ENCODE measurements around the gene TIMM9.
A peak's percentile ranks its signal among the peaks of the same experiment; 100 is the strongest.
"Not testable (repeated sequence)": the region's sequence is repeated elsewhere in the genome, so short reads cannot be mapped to it uniquely, and the experiment has no call there.

Gene TIMM9

GRCh38 chr14:58427281-58428117 lies at the start of gene TIMM9, which contains the start of gene KIAA0586:
Gene TIMM9 (minus strand): TSS chr14:58427531. CDS start chr14:58411945, 15,586 bp downstream.
Gene KIAA0586 (plus strand): TSS chr14:58427719. CDS start chr14:58428265, 546 bp downstream.
- DNase-seq: peak; percentile 93 to 95

- DNase-seq: no peak
Observed at GRCh38 chr14:58476320-58476719, 49.0 kb upstream of the TIMM9 start.

GRCh38 chr14:58469309-58469708 lies 42.0 kb upstream of the TIMM9 start:
- DNase-seq: no peak

GRCh38 chr14:58467575-58467974 lies 40.2 kb upstream of the TIMM9 start:
- DNase-seq: no peak

- no peak for DNase-seq
Observed at GRCh38 chr14:58466459-58466858, 39.1 kb upstream of the TIMM9 start.

GRCh38 chr14:58465421-58465820 lies 38.1 kb upstream of the TIMM9 start:
- no peak for DNase-seq

- no peak for DNase-seq
Observed at GRCh38 chr14:58464652-58465051, 37.3 kb upstream of the TIMM9 start.

GRCh38 chr14:58463147-58463546 lies 35.8 kb upstream of the TIMM9 start:
- no peak for DNase-seq

GRCh38 chr14:58460772-58461171 lies 33.4 kb upstream of the TIMM9 start:
- DNase-seq: no peak

- no peak for DNase-seq
Observed at GRCh38 chr14:58455593-58456265, 28.4 kb upstream of the TIMM9 start.

GRCh38 chr14:58444627-58445026 lies 17.3 kb upstream of the TIMM9 start:
- no peak for DNase-seq

- DNase-seq: no peak
Observed at GRCh38 chr14:58439476-58439875, 12.1 kb upstream of the TIMM9 start.

- no peak for DNase-seq
Observed at GRCh38 chr14:58430156-58430555, 2.8 kb upstream of the TIMM9 start.

- peak; percentile 35 to 41 for DNase-seq
Observed at GRCh38 chr14:58428118-58428683, 870 bp upstream of the TIMM9 start.

GRCh38 chr14:58426670-58427280 lies 556 bp downstream of the TIMM9 start:
- DNase-seq: peak; percentile 45 to 75

- DNase-seq: not testable (repeated sequence)
Observed at GRCh38 chr14:58416934-58417333, 10.4 kb downstream of the TIMM9 start.

- DNase-seq: no peak
Observed at GRCh38 chr14:58415636-58416547, 11.4 kb downstream of the TIMM9 start.

- DNase-seq: no peak
Observed at GRCh38 chr14:58414845-58415244, 12.5 kb downstream of the TIMM9 start.

GRCh38 chr14:58408681-58409215 lies 18.6 kb downstream of the TIMM9 start:
- no peak for DNase-seq

GRCh38 chr14:58401587-58401986 lies 25.7 kb downstream of the TIMM9 start:
- no peak for DNase-seq

GRCh38 chr14:58398895-58399294 lies 28.4 kb downstream of the TIMM9 start:
- DNase-seq: no peak

- DNase-seq: no peak
Observed at GRCh38 chr14:58398495-58398894, 28.8 kb downstream of the TIMM9 start.

Data from AML-193 (cell line).